HG03457 (cell line): ENCODE data around the gene HSD17B8.

Experiments used
- ATAC-seq: cut with Tn5 transposase; IDR thresholded peaks from one replicate; pipeline ENCODE4 v1.9.1; 2021; ENCODE audit warnings: moderate number of reproducible peaks; ENCODE audit not compliant: unreplicated experiment

HSD17B8 gene

DNA sequence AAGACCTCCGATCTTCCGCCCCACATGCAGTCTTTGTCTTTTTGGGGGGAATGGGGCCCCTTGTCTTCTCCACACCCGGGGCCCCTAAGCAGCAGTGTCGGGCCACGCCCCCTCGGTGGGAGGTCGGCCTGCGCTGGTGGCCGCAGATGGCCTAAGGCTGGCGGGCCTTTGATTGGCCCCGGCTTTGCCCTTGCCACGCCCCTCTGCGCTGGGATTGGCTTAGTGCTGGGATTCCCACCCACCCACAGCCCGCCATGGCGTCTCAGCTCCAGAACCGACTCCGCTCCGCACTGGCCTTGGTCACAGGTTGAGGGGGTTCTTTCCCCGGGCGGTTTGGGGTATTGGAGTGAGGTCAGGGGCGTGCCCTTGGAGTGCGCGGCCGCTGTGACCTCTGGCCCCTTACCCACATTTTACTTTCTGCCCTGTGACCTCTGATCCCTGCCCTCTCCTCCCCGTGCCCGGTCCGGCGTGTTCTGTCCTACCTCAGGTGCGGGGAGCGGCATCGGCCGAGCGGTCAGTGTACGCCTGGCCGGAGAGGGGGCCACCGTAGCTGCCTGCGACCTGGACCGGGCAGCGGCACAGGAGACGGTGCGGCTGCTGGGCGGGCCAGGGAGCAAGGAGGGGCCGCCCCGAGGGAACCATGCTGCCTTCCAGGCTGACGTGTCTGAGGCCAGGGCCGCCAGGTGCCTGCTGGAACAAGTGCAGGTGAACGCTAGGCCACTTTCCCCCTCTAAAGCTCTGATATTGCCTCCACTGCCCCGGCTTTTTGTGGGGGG is at the start of gene HSD17B8:
TSS of gene HSD17B8 (plus strand) at position 241 of the 776 bp plus-strand sequence. CDS start at position 255, 14 bp downstream.
- peak; percentile 38 for ATAC-seq

- ATAC-seq, result no peak
Observed at GRCh38 chr6:33156561-33156960, 47.9 kb upstream of the HSD17B8 start.

DNA sequence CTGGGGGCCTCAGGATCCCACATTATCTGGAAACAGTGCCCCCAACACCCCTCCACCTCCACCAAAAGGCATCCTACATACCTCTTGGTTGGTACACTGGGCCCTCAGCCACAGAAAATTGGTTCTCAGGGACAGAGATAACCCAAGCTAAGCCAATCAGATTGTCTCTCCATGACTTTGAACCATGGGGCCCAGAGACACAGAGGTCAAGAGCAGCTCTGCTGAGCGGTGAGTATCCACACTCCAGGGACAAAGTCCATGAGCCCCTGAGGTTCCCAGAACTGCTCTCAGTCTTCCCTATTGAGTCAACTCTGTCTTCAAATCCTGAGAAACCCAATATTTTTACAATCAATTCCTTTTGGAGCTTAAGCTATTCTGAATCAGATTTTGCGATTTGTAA is 47.5 kb upstream of the HSD17B8 start:
- no peak for ATAC-seq

DNA sequence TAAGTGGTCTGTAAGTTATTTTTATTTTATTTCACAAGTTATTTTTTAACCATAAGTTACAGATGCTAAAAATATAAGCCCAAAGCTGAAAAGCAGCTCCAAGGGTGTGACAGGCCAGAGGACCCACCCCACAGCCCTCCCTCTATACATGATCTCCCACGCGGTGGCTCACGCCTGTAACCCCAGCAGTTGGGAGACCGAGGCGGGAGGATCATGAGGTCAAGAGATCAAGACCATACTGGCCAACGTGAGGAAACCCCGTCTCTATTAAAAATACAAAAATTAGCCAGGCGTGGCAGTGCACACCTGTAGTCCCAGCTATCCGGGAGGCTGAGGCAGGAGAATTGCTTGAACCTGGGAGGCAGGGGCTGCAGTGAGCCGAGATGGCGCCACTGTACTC is 44.4 kb upstream of the HSD17B8 start:
- ATAC-seq, result no peak

- no peak for ATAC-seq
Observed at GRCh38 chr6:33160728-33161344, 43.6 kb upstream of the HSD17B8 start.

GRCh38 chr6:33161354-33162331 is 42.8 kb upstream of the HSD17B8 start:
- ATAC-seq, result no peak

GRCh38 chr6:33163540-33163939 is 40.9 kb upstream of the HSD17B8 start:
- ATAC-seq, result no peak

- no peak for ATAC-seq
Observed at GRCh38 chr6:33164176-33164575, 40.3 kb upstream of the HSD17B8 start.

GRCh38 chr6:33164665-33165373 is 39.6 kb upstream of the HSD17B8 start:
- ATAC-seq, result no peak

- no peak for ATAC-seq
Observed at GRCh38 chr6:33165581-33166258, 38.7 kb upstream of the HSD17B8 start.

DNA sequence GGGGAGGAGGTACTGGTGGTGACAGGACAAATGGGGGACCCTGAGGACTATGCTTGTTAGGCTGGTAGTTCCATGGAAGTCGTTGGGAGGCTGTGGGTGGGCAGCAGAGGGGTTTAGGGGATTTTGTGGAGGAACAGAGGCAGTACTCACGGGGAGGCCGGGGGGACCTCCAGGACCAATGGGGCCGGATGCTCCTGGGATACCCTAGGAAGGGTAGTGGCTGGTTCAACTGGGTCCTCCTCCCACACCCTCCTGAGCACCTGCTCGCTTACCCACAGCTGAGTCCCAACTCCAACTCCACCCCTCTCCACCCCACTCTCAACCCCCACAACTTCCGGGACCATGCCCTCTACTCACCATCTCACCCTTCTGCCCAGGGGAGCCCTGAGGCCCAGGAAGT is 38.1 kb upstream of the HSD17B8 start:
- no peak for ATAC-seq

DNA sequence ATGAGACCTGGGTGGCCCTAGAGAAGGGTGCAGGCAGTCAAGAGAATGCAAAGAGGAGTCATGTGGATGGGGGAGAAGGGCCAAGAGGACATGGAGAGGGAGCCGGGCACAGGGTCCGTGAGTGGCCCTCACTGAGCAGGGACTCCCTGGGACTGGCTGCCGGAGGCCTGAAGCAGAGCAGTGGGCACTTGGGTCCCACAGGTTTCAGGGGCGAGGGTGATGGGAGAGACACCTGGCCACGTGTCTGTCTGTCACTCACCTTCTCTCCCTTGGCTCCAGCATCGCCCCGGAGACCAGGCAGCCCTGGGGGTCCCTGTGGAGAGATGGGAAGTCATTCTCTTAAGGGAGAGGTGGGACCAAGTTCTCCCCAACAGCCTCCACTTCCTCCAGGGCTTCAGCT is 37.6 kb upstream of the HSD17B8 start:
- no peak for ATAC-seq

- no peak for ATAC-seq
Observed at GRCh38 chr6:33167374-33168283, 36.8 kb upstream of the HSD17B8 start.

GRCh38 chr6:33168284-33168601 is 36.2 kb upstream of the HSD17B8 start:
- ATAC-seq, result no peak

- no peak for ATAC-seq
Observed at GRCh38 chr6:33168639-33169038, 35.8 kb upstream of the HSD17B8 start.

- ATAC-seq, result no peak
Observed at GRCh38 chr6:33169291-33170175, 34.9 kb upstream of the HSD17B8 start.

DNA sequence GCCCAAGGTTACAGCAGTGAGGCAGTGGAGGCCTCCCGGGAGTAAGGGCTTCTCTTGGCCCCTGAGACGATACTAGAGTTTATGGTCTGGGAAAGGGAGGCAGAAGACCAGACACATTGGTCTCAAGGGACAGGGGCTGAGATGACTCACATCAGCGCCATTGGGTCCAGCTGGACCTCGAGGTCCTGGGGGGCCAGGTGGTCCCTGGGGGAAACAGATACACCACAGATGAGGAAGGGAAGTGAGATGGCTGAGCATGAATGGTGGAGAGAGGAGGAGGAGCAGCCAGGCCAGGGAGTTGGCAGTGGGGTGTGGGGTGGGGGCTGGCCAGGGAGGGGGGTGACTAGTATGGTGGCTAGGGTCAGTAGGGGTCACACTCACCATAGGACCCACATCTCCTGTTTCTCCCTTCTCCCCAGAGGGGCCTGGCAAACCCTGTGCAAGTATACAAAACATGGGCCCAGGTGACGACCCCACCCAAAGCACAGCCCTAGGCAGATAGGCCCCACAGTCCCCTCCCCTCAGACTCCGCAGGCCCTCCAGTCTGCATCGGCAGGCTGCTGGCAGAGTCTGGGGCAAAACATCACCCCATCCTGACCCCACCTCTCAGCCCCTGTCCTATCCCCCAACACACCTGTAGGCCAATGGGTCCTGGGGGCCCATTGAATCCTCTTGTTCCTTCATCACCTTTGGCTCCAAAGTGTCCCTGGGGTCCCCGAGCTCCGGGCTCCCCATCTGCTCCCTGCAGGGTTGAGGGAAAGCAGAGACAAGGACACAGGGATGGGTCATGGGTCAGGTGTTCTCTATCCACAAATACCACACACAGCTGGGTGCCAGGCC is 34.1 kb upstream of the HSD17B8 start:
- ATAC-seq, result no peak
